LNCaP clone FGC (cell line): Measurements from ENCODE around the gene ADAM10.

Source experiments
- DNase-seq: peaks from one replicate; pipeline ENCODE4 v3.0.0-alpha.2; 2011; ENCODE audit warnings: low read depth
- H3K4me3 ChIP-seq: 2 replicates; pipeline ENCODE4 v1.5.1; 2011; ENCODE audit warnings: mild to moderate bottlenecking, low read depth, low read length, control low read depth
- CTCF ChIP-seq: IDR thresholded peaks from 2 replicates; pipeline ENCODE4 v1.5.1; 2012; ENCODE audit warnings: mild to moderate bottlenecking; ENCODE audit not compliant: control insufficient read depth, insufficient read depth; ENCODE audit errors: extremely low read depth

ADAM10 gene

GRCh38 chr15:58766290-58766689 lies 16.8 kb upstream of the ADAM10 start:
- DNase-seq = no peak
- TF ChIP-seq CTCF = no peak
- no peak overlapping the region for H3K4me3 ChIP-seq

- no peak for DNase-seq
- no peak for TF ChIP-seq CTCF
Measured at GRCh38 chr15:58764468-58764867, 15.0 kb upstream of the ADAM10 start.

GRCh38 chr15:58762731-58763130 lies 13.2 kb upstream of the ADAM10 start:
- DNase-seq = no peak
- no peak overlapping the region for H3K4me3 ChIP-seq
- TF ChIP-seq CTCF = no peak

More at GRCh38 chr15:58764468-58764867, 15.0 kb upstream of the ADAM10 start:
- no peak overlapping the region for H3K4me3 ChIP-seq

- H3K4me3 ChIP-seq = no peak overlapping the region
- TF ChIP-seq CTCF = no peak
- no peak for DNase-seq
Measured at GRCh38 chr15:58762285-58762684, 12.8 kb upstream of the ADAM10 start.

- no peak overlapping the region for H3K4me3 ChIP-seq
- no peak for TF ChIP-seq CTCF
- DNase-seq = no peak
Measured at GRCh38 chr15:58761010-58761388, 11.5 kb upstream of the ADAM10 start.

- no peak for TF ChIP-seq CTCF
- no peak overlapping the region for H3K4me3 ChIP-seq
- DNase-seq = no peak
Measured at GRCh38 chr15:58760385-58761009, 11.0 kb upstream of the ADAM10 start.

GRCh38 chr15:58758141-58758540 lies 8.6 kb upstream of the ADAM10 start:
- TF ChIP-seq CTCF = peak; percentile 37; the same call in 1 of the 2 replicates
- no peak for DNase-seq
- no peak overlapping the region for H3K4me3 ChIP-seq
